NCI-H1436 (cell line): ENCODE results near the gene ABLIM1.

Experiments used
- DNase-seq: peaks from one replicate; lab custom pipeline; 2025; lab: John Stamatoyannopoulos, UW

The ABLIM1 gene

DNA sequence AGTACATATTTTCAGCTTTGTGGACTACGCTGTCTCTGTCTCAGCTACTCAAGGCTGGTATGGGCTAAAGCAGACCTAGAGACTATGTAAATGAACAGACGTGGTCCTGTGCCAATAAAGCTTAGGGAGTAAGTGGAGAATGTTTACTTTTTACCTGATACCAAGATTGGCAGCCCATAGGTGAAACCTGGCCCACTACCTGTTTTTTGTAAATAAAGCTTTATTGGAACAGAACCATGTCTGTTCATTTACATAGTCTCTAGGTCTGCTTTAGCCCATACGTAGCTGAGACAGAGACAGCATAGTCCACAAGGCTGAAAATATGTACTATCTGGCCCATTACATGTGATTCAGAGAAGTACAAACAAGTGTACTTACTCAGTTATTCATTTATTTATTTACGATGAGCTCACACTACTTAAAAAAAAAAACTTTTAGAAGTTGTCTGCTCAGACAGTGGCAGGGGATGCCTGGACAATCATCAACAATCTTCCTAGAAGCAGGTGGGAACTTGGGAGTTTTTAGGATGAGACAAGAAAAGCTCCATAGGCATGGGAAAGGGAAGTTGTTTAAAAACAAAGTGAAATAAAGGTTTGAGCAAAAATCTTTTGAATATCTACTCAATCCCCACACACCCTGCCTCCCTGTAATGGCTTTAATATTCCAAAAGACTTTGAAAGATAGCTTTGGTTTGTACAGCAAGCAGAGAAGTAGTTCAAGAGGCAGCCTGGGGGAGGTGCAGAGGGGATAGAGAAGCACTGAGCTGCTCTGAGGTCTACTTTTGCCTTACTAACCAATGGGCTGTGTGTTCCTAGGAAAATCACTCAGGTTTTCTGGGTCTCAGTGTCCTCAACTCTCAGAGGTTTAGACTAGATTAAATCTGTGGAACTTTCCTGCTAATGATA is 139.4 kb downstream of the ABLIM1 start:
- DNase-seq: no peak

DNA sequence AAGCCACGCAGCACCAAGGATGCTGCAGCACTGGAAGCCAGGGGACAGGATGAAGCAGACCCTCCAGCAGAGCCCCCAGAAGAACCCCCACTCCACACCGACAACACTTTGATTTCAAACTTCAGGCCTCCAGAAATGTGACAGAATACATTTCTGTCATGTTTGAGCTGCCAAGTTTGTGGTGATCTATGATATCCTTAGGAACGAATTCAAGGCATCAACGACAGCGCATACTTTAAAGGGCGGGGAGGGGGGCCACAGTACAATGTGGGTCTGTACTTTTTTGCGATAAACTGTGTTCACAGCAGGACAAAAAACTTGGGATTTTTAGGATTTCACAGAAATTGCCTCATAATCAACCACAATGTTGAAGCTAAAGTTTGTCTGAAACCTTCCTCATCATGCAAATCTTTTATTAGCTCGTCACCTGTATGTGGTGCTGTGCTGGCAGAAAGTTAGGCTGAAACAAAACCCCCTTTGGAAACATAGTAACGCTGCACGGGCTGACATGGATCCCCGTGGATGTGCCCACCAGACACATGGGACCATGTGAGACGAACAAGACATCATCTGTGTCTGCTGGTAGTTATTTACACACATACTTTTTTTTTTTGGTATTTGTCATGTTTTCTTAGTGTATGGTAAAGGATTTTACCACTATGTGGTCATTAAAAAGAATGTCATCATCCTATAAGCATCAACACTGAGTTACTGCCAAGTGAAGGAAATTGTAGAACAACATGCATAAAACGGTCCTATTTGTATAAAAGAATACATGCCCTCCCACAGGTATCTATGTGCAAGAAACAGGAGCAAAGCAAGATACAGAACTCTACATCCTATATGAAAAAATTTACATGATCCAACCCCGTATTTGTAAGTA is 140.5 kb downstream of the ABLIM1 start:
- no peak for DNase-seq

DNA sequence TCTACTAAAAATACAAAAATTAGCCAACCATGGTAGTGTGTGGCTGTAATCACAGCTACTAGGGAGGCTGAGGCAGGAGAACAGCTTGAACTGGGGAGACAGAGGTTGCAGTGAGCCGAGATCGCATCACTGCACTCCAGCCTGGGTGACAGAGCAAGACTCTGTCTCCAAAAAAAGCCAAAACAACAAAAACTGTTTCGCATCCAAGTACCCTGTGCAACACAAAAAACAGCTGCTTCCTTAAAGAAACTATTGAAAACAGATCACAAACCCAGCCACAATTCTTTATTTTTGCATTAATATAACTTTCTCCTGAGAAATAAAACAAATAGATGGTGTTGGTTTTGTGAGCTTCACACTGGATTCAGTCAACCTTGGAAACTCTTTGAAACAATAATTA is 141.7 kb downstream of the ABLIM1 start:
- DNase-seq: no peak

DNA sequence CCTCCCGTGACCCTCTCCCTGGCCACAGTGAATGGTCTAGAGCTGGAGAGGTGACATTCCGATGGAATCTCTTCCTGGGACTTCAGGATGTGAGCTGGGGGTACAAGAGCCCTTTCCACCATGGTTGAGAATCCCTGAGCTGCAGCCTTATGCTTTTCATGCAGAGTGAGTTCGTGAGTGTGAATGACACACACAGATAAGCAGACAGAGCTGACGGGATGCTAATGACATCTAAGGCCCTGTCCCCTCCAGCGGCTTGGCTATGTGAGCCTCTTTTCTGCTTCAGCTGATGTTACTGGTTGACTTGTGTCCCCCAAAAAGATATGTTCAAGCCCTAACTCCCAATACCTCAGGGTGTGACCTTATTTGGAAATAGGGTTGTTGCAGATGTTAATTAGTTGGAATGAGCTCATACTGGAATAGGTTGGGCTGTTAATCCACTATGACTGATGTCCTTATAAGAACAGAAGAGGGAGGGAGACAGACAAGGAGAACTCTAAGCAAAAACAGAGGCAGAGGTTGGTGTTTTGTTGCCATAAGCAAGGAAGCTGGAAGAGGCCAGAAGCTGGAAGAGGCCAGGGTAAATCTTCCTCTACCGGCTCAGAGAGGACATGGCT is 142.7 kb downstream of the ABLIM1 start:
- no peak for DNase-seq

DNA sequence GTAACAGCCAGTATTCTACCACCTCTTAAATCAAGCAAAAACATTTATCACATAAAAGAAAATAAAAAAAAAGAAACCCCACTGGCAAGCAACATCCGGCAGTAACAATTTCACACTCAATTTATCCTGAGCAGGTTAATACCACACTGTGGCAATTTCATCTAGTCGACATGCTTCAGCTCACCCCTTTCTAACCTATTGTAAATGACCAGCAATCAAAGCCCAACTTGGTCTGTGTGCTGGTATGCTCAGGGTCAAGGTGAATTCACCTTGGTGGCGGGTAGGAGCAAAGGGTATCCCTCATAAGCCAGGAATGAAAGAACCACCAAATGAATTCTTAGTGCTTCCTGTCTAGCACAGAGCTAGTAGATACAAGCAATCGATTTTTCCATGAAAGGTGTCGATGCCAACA is 144.7 kb downstream of the ABLIM1 start:
- DNase-seq: no peak

DNA sequence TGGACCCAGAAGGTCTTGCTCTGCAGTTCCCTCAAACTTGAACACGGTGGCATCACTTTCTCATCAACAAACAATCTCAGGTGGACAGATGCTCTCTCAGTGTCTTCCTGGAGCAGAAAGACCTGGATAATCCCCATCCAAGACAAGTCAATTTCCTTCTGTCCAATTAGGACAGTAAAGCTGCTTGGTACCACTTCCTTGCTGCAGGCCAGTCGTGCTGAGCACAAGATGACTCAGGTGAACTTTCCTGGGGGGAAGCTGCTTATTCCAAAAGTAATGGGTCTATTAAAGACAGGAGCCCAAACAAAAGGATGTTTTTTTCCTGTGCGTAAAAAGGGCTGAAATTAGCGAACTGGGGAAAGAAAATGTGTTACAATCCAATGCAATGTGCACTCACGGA is 146.2 kb downstream of the ABLIM1 start:
- no peak for DNase-seq

DNA sequence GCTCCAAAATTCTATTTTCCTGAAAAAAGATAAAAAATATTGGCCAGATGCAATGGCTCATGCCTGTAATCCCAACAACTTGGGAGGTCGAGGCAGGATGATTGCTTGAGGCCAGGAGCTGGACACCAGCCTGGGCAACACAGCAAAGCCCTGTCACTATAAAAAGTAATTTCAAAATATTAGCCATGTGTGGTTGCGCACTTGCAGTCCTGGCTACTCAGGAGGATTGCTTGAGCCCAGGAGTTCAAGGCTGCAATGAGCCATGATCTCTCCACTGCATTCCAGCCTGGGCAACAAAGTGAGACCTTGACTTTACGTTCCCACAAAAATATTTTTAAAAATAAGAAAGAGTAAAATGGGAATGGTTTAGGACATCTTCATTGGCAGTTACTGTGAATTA is 149.7 kb downstream of the ABLIM1 start:
- no peak for DNase-seq

DNA sequence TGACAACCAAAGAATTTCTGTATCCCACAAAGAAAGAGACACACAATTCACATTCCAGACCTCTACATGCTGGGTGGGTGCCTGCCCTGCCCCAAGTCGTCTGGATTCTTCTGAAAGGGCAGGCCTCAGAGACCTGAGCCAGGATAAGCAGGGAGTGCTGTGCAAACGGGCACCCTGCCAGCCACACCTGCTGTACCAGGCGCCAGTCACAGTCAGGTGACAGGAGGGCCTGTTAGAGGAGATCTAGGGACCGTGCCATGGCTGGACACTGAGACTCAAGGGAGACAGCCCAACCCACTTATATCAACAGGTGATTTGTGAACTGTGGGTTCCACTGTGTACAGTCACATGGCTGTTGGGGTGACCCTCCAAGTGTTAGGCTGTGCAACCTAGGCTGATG is 150.6 kb downstream of the ABLIM1 start:
- no peak for DNase-seq

DNA sequence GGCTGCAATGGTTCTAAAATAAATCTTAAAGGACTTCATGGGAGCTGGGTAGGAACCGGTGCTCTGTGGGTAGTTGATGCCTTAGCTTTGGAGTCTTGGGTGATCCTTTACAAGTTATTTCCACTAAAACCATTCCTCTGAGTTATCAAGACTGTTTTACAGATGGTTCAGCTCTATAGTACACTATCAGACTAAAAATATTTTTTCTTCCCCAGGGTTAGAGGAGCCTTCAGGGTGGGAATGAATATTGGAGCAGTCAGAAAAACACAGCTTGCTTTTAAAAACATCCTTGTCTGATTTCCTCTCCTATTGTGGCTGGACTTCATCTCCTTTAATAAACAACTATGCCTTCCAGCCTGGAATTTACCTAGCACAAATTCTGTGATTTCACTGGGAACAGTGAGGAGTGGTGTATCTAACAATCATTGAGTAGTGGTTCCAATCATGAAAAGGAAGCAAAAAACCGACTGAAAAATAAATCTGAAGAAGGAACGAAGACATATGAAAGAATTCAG is 151.1 kb downstream of the ABLIM1 start:
- DNase-seq: no peak

DNA sequence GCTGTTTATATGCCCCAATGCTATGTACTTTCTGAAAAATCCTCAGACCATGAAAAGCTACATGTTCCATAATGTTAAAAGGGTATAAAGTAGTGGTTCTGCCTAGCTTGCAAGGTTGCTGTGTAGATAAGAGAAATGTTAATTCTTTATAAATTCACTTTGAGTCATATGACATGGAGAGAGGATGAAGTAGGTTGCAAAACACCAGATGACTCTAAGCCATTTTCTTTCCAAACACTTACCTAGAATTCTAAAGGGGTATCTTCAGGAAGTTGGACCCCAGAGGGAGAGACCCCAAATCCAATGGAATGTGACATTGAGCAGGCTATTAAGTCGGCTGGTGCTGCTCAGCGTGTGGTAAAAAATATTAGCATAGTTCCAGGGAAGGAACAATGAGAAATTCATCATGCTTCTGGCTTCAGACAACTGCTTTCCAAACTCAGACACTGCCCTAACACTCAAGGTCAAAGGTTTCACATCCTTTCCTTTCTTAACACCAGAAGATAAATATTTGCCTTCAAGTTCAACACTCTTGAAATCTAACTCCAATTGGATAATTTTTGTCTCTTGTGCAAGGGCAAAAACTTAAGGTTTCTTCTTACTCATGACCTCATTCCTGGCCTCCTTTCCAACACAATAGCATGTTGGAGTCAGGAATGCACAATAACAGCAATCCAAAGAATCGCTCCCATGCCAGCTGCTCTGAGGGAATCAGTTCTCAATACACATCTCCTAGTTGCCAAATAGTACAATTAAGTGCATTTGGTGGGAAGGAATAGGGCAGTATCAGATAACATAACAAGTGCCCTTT is 153.1 kb downstream of the ABLIM1 start:
- no peak for DNase-seq

DNA sequence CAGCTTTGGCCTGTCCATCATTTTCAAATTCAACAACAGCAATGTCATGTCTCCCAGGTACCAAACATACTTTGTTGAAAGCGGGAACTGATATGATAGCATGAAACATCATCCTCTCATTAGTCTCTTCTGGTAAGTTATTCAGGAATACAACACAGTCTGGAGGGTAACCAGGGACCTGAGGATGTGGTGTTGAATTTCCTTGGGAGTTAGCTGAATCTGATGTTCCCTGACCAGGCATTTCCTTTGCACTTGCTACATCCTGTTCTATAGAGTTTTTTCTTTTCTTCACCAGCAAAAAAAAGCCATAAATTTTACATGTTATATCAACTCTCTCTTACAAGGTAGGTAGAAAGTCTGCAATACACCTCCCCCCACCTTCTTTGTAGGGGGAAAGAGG is 156.0 kb downstream of the ABLIM1 start:
- no peak for DNase-seq

DNA sequence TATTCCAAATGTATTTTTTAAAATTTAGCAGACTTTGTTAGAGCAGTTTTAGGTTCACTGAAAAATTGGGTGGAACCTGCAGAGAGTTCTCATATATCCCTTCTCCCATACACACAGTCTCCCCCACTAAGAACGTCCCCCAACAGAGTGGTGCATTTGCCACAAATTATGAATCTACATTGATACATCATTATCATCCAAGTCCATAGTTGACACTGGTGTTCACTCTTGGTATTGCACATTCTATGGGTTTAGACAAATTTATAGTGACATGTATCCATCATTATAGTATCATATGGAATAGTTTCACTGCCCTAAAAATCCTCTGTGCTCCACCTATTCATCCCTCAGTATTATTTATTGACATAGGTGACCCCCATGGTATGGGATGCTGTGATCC is 156.4 kb downstream of the ABLIM1 start:
- DNase-seq: no peak

DNA sequence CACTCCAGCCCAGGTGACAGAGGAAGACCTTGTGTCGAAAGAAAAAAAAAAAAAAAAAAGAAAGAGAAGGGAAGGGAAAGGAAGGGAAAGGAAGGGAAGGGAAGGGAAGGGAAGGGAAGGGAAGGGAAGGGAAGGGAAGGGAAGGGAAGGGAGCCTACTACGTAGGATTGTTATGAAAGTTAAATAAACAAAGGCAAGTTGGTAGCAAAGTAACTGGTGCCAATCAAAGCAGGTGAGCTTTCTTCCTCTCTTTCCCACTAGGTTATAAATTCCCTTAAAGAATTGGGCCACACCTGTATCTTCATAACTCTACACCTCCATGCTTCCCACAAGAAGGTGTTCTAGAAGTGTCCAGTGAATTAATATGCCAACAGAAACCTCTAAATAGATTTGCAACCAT is 157.4 kb downstream of the ABLIM1 start:
- DNase-seq: no peak

DNA sequence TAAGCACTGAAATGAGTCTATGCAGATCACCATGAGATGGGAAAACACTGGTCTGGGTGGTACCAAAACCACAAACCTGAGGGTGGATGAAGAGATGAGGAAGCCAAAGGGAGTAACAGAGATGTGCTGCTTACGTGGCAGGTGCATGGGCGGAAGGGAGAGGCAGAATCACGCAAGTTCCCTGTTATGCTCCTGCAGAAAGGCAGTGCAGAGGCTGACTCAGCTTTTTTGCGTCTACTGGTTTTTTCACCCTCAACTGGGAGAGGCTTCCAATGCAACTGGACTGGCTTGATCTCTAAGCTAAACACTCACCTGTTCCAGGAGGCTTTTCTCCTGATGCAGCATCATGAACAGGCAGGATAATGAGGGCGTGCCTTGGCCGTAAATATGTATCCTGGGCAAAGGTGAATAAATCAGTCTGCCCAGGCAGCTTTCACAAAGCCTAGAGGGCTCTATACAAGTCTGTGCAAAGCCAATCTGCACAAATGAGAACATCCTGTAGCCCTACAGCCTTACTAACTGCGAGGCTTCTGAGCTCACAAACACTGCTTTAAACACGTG is 158.4 kb downstream of the ABLIM1 start:
- DNase-seq: no peak

DNA sequence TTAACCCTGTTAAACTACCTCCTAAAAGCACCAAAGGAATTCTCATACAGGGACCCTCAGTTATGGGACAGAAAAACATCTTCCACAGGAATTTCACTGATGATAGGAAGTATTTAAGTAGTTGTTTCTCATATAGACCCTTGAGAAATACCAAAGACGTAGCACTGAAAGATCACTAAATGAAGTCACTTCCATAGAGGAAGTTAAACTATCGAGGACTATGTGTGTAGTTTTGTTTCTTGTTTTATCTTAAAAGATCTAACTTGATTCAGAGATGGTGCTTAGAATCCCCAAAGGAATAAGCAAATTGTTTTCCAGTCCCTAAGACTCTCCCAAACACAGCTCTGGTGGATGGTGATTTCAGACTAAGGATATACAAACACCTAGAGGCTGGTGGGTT is 159.0 kb downstream of the ABLIM1 start:
- DNase-seq: no peak

DNA sequence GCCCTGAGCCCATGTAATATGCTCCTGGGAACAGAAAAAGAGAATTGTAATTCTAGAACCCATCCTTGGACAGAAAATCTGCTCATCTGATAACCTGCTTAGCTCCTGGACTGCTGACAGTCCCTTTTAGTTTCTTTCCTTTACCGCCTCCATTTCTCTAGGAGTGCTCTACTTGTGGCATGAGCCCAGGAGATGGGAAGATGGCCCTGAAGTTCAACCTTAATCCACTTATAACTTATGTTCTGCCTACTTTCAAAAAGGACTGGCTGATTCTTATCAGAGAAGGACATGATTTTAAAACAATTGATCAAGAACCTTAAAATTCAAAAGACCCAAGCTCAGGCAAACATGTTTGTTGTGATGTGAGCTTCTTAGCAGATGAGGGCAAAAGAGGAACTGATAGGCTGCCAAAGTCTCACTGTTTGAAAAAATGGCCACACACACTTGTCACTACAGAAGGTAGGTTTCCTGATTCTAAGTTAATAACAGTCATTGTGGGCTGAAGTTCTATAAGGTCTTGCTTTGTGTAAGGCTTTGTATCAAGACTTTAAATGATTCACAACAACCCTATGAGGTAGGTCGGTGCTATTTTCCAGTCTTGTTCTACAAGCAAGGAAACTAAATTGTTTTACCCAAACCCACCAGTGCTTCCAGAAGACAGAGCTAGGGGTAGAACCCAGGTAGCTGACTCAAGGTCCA is 159.5 kb downstream of the ABLIM1 start:
- no peak for DNase-seq

DNA sequence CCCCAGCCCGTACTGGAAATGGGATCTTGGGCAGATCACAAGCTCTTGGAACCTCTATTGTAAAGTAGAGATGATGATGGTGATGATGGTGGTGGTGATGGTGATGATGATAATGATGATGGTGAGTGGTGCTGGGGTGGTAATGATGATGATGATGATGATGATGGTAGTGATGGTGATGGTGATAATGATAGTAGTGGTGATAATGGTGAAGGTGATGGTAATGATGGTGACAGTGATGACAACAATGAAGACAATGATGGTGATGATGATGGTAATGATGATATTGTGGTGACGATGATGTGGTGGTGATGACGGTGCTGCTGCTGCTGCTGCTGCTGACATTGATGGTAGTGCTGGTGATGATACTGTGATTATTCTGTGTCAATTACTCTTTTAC is 162.8 kb downstream of the ABLIM1 start:
- no peak for DNase-seq

DNA sequence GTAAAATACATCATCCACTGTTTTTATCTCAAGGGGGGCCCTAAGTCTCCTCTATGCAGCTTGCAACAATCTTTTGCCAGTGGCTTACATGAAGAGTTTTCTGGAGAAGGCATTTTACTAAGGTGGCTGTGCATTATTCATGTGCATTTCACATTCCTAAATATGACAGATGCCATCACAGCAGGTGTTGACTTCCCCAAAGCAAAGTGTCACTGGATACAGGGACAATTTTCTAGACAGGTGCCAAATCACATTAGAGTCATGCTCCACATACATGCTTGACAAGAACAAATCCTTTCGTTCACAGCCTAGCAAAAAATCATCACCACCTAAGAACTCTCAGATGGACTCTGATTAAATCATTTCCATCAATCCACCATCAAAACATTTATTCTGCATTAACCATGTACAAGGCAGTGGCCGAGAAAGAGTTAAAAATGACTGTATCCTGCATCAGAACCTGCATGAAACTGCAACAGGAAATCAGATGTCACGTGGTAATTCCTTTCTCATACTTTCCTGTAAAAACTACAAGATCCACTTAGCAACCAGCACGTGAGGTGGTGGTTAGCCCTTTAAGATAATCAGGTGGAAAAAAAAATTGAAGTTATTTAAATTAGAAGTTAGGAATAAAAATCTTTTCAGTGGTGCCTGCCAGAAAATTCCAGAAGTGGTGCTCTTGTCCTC is 165.6 kb downstream of the ABLIM1 start:
- DNase-seq: no peak

DNA sequence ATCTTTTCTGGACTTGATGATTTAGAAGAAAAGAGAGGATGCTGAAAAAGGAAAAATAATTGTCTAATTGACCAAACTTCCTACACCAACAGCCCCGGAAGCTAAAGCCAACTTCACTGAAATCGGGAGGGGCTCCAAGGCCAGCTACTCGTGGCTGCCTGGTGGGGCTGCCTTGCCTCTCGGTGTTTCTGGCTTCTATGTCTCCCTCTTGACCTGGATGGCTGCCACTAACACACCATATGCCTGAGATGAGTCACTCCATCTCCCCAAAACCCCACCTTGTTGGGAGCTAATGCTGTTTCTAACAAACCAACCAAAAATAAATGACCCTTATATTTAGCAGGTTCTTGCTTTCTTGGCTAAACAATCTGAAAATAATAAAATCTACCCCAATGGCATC is 166.1 kb downstream of the ABLIM1 start:
- no peak for DNase-seq

DNA sequence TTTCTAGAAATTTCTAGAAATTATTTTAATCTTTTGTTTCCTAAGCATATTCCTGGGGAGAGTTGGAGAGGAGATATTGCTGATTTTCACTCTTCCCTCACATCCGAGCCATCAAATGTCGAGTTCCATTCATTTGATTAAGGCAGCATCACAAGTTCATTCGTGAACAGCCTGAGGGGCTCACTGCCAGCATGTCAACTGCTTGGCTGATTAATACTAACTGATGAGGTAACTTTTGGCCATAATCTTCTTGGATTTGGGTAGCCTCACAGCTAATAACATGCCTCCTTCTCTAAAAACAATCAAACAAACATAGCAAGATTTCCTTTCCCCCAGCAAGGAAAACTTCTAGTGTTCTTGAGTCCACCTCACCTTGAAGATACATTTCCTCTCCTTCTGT is 166.7 kb downstream of the ABLIM1 start:
- no peak for DNase-seq
